Rectal smooth muscle tissue (tissue), 1 donor: Measurements from ENCODE around the gene EEF1A1.
"Not testable (repeated sequence)": the region's sequence is repeated elsewhere in the genome, so short reads cannot be mapped to it uniquely, and the experiment has no call there.

Source experiments
- H3K27ac ChIP-seq: one replicate; pipeline ENCODE4 v1.7.0; 2013; ENCODE audit warnings: low read depth, low read length, inconsistent platforms
- H3K27me3 ChIP-seq: one replicate; pipeline ENCODE4 v1.7.0; 2013; ENCODE audit warnings: low read length; ENCODE audit not compliant: control insufficient read depth, insufficient read depth
- H3K36me3 ChIP-seq: one replicate; pipeline ENCODE4 v1.7.0; 2013; ENCODE audit warnings: low read length; ENCODE audit not compliant: control insufficient read depth, insufficient read depth
- H3K4me1 ChIP-seq: one replicate; pipeline ENCODE4 v1.7.0; 2013; ENCODE audit warnings: low read length; ENCODE audit not compliant: control insufficient read depth, insufficient read depth
- H3K4me3 ChIP-seq: one replicate; pipeline ENCODE4 v1.7.0; 2013; ENCODE audit warnings: low read length
- H3K9ac ChIP-seq: one replicate; pipeline ENCODE4 v1.7.0; 2013; ENCODE audit warnings: low read length

EEF1A1 gene

DNA sequence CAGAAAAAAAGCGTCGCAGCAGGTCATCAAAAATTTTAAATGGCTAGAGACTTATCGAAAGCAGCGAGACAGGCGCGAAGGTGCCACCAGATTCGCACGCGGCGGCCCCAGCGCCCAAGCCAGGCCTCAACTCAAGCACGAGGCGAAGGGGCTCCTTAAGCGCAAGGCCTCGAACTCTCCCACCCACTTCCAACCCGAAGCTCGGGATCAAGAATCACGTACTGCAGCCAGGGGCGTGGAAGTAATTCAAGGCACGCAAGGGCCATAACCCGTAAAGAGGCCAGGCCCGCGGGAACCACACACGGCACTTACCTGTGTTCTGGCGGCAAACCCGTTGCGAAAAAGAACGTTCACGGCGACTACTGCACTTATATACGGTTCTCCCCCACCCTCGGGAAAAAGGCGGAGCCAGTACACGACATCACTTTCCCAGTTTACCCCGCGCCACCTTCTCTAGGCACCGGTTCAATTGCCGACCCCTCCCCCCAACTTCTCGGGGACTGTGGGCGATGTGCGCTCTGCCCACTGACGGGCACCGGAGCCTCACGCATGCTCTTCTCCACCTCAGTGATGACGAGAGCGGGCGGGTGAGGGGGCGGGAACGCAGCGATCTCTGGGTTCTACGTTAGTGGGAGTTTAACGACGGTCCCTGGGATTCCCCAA lies at the start of gene EEF1A1:
Gene EEF1A1, minus strand, starts transcription at position 345 of the 663 bp plus-strand sequence. CDS start 1,006 bp downstream, outside the sequence.
- H3K4me1 ChIP-seq, result peaks cover 26% of the 10 kb centered on the region

DNA sequence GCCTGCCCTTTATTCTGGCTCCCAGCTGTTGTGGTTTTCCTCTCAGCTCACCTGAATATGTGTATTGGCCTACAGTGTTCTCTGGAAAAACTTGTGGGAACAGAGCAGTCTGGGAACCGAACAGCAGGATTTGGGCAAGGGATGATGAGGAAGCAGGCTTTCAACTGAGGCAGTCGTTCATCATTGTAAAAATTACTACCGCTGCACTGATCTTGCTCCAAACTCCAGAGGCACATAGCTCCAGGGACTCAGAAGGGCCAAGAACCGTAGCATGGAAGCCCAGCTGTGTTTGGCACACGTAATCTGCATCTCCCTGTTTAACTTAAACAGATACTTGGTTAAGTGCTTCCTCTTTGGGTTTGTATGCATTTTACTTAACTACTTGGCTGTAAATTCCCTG lies 48.3 kb upstream of the EEF1A1 start:
- no peaks in the 10 kb centered on the region for H3K36me3 ChIP-seq
- no peak overlapping the region for H3K9ac ChIP-seq
- H3K27me3 ChIP-seq, result no peaks in the 10 kb centered on the region
- no peak overlapping the region for H3K4me3 ChIP-seq
- no peak overlapping the region for H3K27ac ChIP-seq
- no peaks in the 10 kb centered on the region for H3K4me1 ChIP-seq

More for the DNA sequence above, at the start of gene EEF1A1:
- Histone ChIP-seq H3K27ac (peak within 1 kb of the TSS; percentile 99), H3K36me3 (peaks cover 23% of the 10 kb centered on the region), H3K27me3 (no peaks in the 10 kb centered on the region), H3K4me3 (peak within 1 kb of the TSS; percentile 97), H3K9ac (peak within 1 kb of the TSS; percentile 96)

DNA sequence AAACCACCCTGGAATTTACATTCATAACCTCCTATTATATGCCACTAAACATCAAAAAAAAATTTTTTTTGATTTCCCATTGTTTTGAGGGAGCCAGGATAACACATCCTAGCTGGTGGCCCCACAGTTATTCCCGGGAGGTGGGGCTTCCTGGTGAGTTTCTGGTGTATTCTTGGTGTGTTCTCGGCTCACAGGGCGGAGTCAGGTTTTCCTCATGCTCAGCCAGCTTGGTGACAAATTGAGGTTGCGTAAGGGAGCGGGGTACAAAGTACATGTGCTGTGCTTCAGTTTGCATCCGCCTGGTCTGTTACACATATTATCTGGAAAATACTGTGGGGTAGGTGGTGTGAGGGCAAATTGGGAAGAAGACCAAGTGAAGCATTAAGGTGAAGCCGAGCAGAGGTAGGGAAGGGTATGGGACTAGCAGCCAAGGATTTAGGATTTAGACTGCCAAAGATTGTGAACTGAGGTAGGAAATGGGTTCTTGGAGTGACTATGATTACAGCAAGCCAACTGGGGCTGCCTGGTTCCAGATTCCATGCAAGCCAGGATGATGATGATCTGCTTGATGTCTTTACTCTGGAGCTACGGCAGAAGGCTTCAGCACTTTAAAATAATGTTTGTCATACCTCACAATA lies 46.2 kb upstream of the EEF1A1 start:
- no peak overlapping the region for H3K9ac ChIP-seq
- no peaks in the 10 kb centered on the region for H3K36me3 ChIP-seq
- no peaks in the 10 kb centered on the region for H3K4me1 ChIP-seq
- no peak overlapping the region for H3K27ac ChIP-seq
- no peak overlapping the region for H3K4me3 ChIP-seq
- H3K27me3 ChIP-seq, result no peaks in the 10 kb centered on the region

DNA sequence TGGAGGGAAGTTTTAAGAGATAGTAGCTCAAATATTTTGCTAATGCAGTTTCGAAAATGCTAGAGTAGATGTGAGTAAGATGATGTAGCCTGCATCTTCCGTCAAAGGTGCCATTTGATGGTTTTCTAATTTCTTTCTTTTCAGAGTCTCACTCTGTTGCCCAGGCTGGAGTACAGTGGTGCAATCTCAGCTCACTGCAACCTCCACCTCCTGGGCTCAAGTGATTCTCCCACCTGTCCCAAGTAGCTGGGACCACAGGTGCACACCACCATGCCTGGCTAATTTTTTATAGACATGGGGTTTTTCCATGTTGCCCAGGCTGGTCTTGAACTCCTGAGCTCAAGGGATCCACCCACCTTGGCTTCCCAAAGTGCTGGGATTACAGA lies 45.6 kb upstream of the EEF1A1 start:
- H3K9ac ChIP-seq, H3K36me3 ChIP-seq, H3K27ac ChIP-seq, H3K27me3 ChIP-seq, H3K4me3 ChIP-seq, H3K4me1 ChIP-seq: not testable (repeated sequence)

DNA sequence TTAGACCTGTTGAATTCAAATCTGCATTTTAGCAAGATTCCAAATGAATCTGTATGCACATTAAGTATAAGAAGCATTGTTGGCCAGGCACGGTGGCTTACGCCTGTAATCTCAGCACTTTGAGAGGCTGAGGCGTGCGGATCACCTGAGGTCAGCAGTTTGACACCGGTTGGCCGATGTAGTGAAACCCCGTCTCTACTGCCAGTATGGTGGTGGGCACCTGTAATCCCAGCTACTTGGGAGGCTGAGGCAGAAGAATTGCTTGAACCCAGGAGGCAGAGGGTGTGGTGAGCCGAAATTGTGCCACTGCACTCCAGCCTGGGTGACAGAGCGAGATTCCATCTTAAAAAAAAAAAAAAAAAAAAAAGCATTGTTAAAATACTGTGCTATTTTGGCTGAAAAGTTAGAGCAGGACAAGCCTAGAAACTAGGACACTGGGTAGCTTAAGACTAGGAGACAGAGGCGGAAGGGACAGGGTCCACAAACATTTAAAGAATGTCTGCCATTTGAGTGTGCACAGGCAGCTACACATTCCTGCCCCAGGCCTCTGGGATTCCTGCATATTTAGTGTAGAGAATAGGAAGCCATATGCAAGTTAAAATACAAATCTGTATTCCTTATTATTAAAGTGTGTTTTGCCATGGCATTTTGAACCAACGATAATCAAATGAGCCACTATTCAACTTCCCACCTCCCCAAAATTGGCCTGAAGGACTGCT lies 45.1 kb upstream of the EEF1A1 start:
- Histone ChIP-seq H3K27ac (no peak overlapping the region), H3K4me1 (no peaks in the 10 kb centered on the region), H3K36me3 (no peaks in the 10 kb centered on the region), H3K4me3 (no peak overlapping the region), H3K9ac (no peak overlapping the region), H3K27me3 (no peaks in the 10 kb centered on the region)

DNA sequence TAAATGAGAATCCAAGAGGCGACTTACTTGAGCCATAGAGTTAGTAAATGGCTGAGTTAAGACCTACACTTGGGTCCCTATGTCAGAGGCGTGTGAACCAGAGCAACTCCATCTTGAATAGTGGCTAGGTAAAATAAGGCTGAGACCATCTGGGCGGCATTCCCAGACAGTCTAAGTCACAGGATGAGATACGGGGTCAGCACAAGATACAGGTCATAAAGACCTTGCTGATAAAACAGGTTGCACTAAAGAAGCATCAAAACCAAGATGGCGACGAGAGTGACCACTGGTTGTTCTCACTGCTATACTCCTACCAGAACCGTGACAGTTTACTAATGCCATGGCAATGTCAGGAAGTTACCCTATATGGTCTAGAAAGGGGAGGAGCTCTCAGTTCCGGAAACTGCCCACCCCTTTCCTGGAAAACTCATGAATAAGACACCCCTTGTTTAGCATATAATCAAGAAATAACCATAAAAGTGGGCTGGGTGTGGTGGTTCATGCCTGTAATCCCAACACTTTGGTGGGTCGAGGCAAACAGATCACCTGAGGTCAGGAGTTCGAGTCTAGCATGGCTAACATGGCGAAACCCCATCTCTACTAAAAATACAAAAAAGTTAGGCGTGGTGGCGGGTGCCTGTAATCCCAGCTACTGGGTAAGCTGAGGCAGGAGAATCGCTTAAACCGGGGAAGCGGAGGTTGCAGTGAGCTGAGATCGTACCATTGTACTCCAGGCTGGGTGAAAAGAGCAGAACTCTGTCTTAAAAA lies 43.9 kb upstream of the EEF1A1 start:
- Histone ChIP-seq H3K36me3 (no peaks in the 10 kb centered on the region), H3K27ac (no peak overlapping the region), H3K4me1 (no peaks in the 10 kb centered on the region), H3K27me3 (no peaks in the 10 kb centered on the region), H3K4me3 (no peak overlapping the region), H3K9ac (no peak overlapping the region)

DNA sequence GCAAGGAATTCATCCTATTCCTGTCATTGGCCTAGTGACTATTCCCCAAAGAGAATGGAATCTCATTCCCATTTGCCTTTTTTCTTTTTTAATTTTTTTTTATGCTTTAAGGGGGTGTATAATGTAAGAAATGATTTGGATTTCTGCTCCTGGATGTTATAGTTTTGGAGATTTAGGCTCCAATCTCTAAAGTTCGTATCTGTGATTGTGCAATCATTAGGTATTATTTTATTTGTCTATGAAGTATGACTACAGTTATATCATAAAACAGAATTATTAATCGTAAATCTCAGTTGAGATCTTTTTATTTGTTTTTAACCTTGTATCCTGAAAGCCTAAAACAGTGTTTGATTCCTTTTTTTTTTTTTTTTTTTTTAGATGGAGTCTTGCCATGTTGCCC lies 41.7 kb upstream of the EEF1A1 start:
- H3K27ac ChIP-seq, result no peak overlapping the region
- H3K4me1 ChIP-seq, result no peaks in the 10 kb centered on the region
- H3K9ac ChIP-seq, result no peak overlapping the region
- H3K27me3 ChIP-seq, result no peaks in the 10 kb centered on the region
- no peaks in the 10 kb centered on the region for H3K36me3 ChIP-seq
- H3K4me3 ChIP-seq, result no peak overlapping the region

DNA sequence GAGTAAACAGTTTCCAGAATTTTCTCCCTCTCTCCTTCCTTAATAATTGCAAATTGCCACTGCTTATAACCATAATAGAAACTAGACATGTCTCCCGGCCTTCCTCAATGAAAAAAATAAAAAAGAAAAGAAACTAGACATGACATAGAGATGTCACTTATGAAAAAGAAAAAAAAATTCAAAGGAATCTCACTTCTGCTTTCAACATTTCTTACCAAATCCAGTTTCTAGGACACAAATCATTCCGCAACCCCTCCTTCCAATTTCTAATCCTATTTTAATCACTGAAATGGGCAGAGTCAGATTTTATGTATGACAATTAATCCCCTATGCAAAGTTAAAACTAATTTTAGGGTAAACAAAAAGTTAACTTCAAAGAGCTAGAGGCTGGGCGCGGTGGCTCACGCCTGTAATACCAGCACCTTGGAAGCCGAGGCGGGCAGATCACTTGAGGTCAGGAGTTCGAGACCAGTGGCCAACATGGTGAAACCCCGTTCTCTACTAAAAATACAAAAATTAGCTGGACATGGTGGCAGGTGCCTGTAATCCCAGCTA lies 40.1 kb upstream of the EEF1A1 start:
- H3K27ac ChIP-seq, result no peak overlapping the region
- no peak overlapping the region for H3K4me3 ChIP-seq
- H3K36me3 ChIP-seq, result no peaks in the 10 kb centered on the region
- no peaks in the 10 kb centered on the region for H3K27me3 ChIP-seq
- H3K9ac ChIP-seq, result no peak overlapping the region
- H3K4me1 ChIP-seq, result no peaks in the 10 kb centered on the region

DNA sequence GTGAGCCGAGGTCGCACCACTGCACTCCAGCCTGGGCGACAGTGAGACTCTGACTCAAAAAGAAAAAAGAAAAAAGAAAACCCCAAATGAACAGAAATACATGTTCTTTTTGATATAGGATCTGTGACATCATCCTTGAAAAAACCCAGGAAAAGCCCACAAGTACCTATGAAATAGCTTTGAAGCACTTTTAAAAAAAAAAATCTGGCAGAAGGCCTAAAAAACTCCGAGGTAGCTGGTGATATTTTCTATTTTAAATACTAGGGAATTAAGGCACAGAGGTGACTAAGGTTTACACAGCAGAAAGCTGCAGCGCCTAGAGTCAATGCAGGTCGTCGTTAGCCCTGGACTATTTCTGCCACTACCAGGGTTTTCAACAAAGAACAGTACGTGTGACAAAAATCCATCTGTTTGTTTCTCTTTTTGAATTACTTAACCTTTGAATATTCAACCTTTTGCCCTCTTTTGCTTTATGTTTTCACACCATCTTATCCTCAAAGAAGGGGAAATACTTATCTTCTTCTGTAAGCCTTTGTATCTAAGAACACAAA lies 39.4 kb upstream of the EEF1A1 start:
- no peak overlapping the region for H3K4me3 ChIP-seq
- H3K27ac ChIP-seq, result no peak overlapping the region
- no peaks in the 10 kb centered on the region for H3K4me1 ChIP-seq
- no peaks in the 10 kb centered on the region for H3K36me3 ChIP-seq
- H3K27me3 ChIP-seq, result no peaks in the 10 kb centered on the region
- H3K9ac ChIP-seq, result no peak overlapping the region

DNA sequence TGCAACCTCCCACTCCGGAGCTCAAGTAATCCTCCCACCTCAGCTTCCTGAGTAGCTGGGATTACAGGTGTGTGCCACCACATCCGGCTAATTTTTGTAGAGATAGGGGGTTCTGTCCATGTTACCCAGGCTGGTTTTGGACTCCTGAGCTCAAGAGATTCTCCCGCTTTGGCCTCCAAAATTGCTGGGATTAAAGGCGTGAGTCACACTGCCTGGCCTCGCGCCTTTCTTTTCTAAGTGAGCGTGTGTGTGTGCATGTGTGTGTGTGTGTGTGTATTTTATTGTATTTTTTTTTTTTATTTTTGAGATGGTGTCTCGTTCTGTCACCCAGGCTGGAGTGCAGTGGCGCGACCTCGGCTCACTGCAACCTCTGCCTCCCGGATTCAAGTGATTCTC lies 38.6 kb upstream of the EEF1A1 start:
- H3K9ac ChIP-seq, H3K4me1 ChIP-seq, H3K4me3 ChIP-seq, H3K36me3 ChIP-seq, H3K27me3 ChIP-seq, H3K27ac ChIP-seq: not testable (repeated sequence)

DNA sequence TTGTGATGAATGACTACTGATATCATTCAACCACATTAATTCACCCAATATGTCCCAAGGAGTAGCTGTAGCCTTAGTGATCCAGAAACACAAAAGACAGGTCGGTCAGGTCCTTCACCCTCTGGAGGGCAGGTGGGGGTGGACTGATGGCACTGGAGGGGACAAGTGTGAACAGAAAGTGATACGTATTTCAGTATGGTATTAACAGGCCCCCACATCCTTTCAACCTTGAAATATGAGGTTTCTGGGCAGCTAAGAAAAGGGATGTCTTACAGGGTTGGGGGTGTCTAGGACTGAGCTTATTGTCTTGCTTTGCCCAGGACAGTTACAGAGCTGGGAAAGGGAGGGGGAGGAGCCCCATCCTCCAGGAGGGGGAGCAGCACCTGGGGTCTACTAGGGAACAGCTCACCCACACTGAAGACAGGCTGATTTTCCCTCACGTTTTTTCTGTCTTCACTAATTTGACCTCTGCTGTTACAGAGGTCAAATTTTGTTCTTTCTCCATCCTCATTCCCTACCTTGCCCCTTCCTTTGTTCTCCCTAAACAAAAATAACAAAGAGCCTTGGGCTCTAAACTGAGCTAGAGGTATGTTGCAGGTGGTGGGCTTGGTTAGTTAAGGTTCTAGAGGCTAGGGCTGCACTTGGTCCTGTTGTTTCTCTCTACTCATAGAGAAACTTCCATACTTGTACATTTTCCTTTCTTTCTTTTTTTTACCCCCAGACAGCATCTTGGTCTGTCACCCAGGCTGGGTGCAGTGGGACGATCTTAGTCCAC lies 38.0 kb upstream of the EEF1A1 start:
- Histone ChIP-seq H3K9ac (no peak overlapping the region), H3K27me3 (no peaks in the 10 kb centered on the region)

More for the DNA sequence above, 38.0 kb upstream of the EEF1A1 start:
- Histone ChIP-seq H3K36me3 (no peaks in the 10 kb centered on the region), H3K4me3 (no peak overlapping the region), H3K4me1 (no peaks in the 10 kb centered on the region), H3K27ac (no peak overlapping the region)
